RWPE1 (cell line): ENCODE results near the gene PPFIA2.

Experiments used
- CTCF ChIA-PET: fragments of 350-600 bp; sonication (Branson Sonifier 250); formaldehyde crosslinking; extraction: SDS; loops from one replicate; lab custom pipeline; 2021; lab: Yijun Ruan, JAX
- POLR2A ChIA-PET: fragments of 400-600 bp; formaldehyde crosslinking; extraction: SDS; loops from one replicate; lab custom pipeline; 2020; ENCODE audit warnings: antibody characterized with exemption; ENCODE audit not compliant: low non-redundant PET; lab: Yijun Ruan, JAX
- DNase-seq: peaks from one replicate; pipeline ENCODE4 v3.0.0; 2012; ENCODE audit warnings: low spot score
- H3K27ac ChIP-seq: fragments of 450-650 bp; 2 replicates; pipeline ENCODE4 v1.5.1; 2017
- TF ChIP-seq, protein P1 (sequence below): fragments of 450-650 bp; conservative IDR thresholded peaks from 2 replicates; pipeline ENCODE4 v1.5.1; 2017; ENCODE audit warnings: low read depth, mild to moderate bottlenecking

Gene PPFIA2

DNA sequence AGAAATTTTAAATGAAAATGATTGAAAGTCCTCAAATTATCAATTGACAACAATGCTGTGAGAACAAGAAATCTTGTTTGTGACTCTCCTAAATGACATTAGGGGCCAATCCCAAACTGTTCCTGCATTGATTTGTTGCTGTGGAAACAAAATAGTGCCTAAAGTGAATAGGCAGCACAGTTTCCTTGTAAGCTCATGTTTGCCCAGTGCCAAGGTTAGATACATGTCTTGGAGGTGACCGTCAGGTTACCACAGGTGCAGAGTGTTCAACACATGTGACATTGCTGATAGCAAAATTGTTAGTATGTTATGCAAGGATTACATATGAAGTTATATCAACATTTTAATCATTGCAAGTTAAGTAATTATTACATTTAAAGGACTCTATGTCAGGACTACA is 388.7 kb downstream of the PPFIA2 start:
- TF ChIP-seq, protein P1, sequence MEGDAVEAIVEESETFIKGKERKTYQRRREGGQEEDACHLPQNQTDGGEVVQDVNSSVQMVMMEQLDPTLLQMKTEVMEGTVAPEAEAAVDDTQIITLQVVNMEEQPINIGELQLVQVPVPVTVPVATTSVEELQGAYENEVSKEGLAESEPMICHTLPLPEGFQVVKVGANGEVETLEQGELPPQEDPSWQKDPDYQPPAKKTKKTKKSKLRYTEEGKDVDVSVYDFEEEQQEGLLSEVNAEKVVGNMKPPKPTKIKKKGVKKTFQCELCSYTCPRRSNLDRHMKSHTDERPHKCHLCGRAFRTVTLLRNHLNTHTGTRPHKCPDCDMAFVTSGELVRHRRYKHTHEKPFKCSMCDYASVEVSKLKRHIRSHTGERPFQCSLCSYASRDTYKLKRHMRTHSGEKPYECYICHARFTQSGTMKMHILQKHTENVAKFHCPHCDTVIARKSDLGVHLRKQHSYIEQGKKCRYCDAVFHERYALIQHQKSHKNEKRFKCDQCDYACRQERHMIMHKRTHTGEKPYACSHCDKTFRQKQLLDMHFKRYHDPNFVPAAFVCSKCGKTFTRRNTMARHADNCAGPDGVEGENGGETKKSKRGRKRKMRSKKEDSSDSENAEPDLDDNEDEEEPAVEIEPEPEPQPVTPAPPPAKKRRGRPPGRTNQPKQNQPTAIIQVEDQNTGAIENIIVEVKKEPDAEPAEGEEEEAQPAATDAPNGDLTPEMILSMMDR: no peak

DNA sequence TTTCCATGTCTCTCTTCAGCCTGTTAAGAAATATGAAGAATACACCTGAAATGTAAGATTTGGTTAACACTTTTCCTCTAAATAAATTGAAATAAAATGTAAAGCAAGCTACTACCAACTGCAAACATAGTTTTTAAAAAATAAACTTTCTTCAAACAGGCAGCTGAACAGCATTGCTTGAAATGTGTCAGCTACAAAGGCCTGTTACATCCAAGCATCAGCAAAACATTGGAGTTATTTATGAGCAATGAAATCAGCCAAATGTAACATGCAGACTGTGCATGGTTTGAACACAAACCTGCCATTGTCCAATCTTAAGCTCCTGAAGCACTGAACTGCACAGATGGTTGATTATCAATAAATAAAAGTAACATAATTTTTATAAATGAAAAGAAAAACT is 390.0 kb downstream of the PPFIA2 start:
- TF ChIP-seq, protein P1: no peak
- POLR2A ChIA-PET: no interaction called here
- H3K27ac ChIP-seq: no peak overlapping the region
- no peak for DNase-seq
- CTCF ChIA-PET: interaction anchor here (0.7 kb wide), 1 partner anchor 778 kb away, joined by 4 read pairs; no protein-coding TSS in a partner anchor

More for the DNA sequence above, 388.7 kb downstream of the PPFIA2 start:
- CTCF ChIA-PET: no interaction called here
- POLR2A ChIA-PET: no interaction called here
- DNase-seq: no peak
- H3K27ac ChIP-seq: no peak overlapping the region

DNA sequence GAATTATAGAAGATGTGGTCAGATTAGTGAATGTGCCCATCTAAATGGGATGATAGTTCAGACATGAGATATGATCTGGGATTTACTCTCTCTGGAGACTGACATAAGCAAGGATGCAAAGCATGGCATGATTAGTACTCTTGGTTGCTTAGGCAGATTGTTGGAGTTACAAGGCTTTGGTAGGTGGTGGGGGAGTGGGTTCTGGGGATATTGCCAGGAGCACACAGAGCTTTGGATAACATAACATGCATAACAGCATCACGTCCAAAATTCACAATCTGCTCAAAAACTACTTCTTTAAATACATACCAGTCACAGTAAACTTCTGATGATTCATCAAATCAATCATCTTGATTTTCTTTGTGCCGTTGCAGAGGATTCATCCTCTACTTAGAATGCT is 393.9 kb downstream of the PPFIA2 start:
- H3K27ac ChIP-seq: no peak overlapping the region
- ChIA-PET POLR2A (no interaction called here), CTCF (no interaction called here)
- TF ChIP-seq, protein P1: no peak
- no peak for DNase-seq

DNA sequence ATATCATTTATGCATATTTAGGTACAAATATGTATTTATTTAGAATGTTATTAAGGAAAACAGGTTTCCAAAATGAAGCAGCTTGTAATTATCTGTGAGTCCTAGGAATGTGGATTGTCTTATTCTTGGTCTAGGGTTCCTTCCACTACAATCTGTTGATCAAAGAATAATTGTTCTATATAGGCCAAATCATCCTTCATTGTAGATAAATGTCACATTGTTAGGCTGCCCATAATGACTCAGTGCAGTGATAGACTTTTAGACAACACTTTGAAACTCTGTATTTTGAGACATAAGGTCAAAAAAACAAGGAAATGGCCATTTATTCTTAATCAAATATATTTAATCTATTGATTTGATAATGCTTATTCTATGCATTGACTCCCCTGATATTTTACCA is 398.2 kb downstream of the PPFIA2 start:
- ChIA-PET POLR2A (no interaction called here), CTCF (no interaction called here)
- H3K27ac ChIP-seq: no peak overlapping the region
- DNase-seq: no peak
- TF ChIP-seq, protein P1: no peak

DNA sequence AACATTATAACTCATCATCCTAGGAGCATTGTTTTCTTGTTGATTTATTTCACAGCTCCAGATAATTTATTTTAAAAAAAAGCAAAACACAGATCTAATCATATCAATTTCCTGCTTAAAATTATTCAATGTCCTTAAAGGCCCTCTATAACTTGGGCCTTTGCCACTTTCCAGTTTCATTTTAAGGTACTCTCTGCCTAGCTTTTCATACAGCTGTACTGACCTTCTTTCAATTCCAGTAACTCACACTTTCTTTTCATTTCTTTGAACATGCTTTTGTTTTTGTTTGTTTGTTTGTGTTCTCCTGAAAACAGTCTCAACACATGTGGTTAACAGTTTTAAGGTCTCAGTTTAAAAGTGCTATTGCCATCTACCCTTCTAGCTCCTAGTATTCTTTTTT is 399.4 kb downstream of the PPFIA2 start:
- CTCF ChIA-PET: no interaction called here

DNA sequence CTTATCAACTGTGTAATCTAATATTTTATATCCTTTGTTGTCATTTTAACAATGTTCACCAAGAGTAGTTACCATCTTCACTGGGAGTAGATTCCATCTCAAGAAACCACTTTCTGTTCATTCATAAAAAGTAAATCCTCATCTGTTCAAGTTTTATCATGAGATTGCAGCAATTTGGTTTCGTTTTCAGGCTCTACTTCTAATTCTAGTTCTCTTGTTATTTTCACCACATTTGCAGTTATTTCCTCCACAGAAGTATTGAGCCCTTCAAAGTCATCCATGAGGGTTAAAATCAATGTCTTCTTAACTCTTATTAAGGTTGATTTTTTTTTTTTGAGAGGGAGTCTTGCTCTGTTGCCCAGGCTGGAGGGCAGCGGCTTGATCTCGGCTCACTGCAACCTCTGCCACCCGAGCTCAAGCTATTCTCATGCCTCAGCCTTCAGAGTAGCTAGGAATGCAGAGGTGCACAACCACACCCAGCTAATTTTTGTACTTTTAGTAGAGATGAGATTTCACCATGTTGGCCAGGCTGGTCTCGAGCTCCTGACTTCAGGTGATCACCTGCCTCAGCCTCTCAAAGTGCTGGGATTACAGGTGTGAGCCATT is 404.7 kb downstream of the PPFIA2 start:
- ChIA-PET CTCF (no interaction called here), POLR2A (no interaction called here)
- TF ChIP-seq, protein P1: no peak
- DNase-seq: no peak
- no peak overlapping the region for H3K27ac ChIP-seq

More for the DNA sequence above, 399.4 kb downstream of the PPFIA2 start:
- H3K27ac ChIP-seq: no peak overlapping the region
- TF ChIP-seq, protein P1: no peak
- DNase-seq: no peak
- POLR2A ChIA-PET: no interaction called here
